Activated T-cell treated with anti-CD3 and anti-CD28 coated beads for 1 hour (primary cell): ENCODE results near the gene NFE2L1.
A peak's percentile ranks its signal among the peaks of the same experiment; 100 is the strongest.

Experiments used
- DNase-seq: peaks from one replicate; pipeline ENCODE4 v3.0.0-alpha.2; 2020; ENCODE audit warnings: low read depth

The NFE2L1 gene

DNA sequence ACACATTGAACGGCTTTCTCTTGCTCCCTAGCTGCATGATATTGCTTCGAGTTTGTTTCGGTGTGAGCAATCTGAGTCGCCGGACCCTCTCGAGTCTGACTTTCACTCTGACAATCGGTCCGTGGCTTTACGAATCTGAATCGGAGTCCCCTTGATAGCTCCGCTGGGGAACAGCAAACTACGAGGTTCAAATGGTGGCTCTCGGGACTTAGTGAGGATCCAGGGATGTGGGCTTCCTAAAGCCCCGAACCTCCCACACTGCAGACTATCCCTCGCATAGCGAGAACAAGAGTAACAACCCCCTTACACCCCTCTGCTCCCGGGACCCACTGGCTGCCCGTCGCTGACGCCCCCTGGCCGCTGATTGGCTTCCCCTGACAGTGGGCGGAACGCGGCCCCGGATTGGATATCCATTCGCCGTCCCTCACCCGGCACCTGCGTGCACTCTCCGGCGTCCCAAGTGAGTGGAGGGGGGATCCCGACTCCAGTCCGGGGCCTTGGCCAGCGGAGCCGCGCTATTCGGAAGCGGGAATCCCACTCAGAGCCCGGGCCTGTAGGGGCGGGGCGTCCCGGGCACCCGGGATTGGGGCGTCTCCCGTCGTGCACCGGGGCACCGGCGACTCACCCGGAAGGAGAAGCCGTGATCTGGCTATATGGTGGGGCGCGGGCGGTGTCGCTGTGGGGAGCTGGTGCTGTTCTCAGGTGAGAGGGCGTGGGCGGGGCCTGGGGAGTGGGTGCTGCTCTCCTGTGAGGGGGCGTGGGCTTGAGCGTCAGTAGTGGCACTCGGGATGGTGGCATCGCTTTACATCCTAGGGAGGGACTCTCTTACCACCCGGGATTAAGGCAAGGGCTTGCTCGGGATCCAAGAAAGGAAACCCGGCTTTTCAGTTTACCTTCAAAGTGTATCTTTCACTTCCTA is 59.2 kb downstream of the NFE2L1 start, which contains the start of gene SNX11:
Gene SNX11, plus strand, starts transcription at position 630 of the 919 bp plus-strand sequence. CDS start 4,278 bp downstream, outside the sequence.
- peak; percentile 95 for DNase-seq

DNA sequence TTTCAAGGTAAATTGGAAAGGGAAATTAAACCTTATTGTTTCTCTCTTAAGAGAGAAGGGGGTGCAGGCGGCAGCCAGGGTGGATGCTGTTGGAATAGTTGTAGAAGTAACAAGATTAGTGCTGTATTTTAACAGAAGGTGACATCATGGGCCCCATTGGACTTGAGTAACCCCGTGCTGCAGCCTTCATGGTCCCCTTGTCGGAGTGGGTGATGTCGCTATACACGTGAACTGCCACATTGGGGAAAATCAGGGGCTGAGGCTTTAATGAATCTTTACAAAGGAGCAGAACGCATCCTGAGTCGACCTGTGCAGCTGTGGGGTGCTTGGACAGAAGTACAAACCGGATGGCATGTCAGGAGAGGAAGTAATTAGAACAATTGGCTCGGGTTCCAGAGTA is 62.6 kb downstream of the NFE2L1 start:
- no peak for DNase-seq
